WTC11 (cell line): ENCODE measurements around the gene FRYL. TPM values are rescaled to one million over a fixed set of nuclear protein-coding genes. Genes with fewer than 3 reads are reported as not detected.

ENCODE experiments used
- ATAC-seq: fragments of 200-7000 bp; cut with Tn5 transposase; 2 replicates; pipeline ENCODE4 v1.10.0; 2021; ENCODE audit warnings: mild to moderate bottlenecking, moderate library complexity
- CTCF ChIA-PET: fragments of 300-600 bp; sonication (Branson Sonifier 250); formaldehyde crosslinking; loops from one replicate; lab custom pipeline; 2021; ENCODE audit warnings: antibody characterized with exemption; lab: Charles Lee
- POLR2A ChIA-PET: fragments of 350-600 bp; sonication (Branson Sonifier 250); formaldehyde crosslinking; loops from one replicate; lab custom pipeline; 2021; ENCODE audit warnings: antibody characterized with exemption; lab: Charles Lee
- DNase-seq: peaks from one replicate; pipeline ENCODE4 v3.0.0; 2021; ENCODE audit warnings: low spot score
- H3K27ac Mint-ChIP-seq: 2 replicates; pipeline ENCODE4 v1.8.0; 2021; ENCODE audit warnings: mixed read lengths
- H3K27me3 Mint-ChIP-seq: 2 replicates; pipeline ENCODE4 v1.8.0; 2021; ENCODE audit warnings: low read depth, mild to moderate bottlenecking, moderate library complexity, mixed read lengths
- H3K36me3 Mint-ChIP-seq: 2 replicates; pipeline ENCODE4 v1.8.0; 2021; ENCODE audit warnings: mixed read lengths
- H3K4me1 Mint-ChIP-seq: 2 replicates; pipeline ENCODE4 v1.8.0; 2022; ENCODE audit warnings: mixed read lengths
- H3K4me3 Mint-ChIP-seq: 2 replicates; pipeline ENCODE4 v1.8.0; 2021; ENCODE audit warnings: mild to moderate bottlenecking, moderate library complexity, mixed read lengths
- H3K9me3 Mint-ChIP-seq: 2 replicates; pipeline ENCODE4 v1.8.0; 2021; ENCODE audit warnings: mixed read lengths
- CREM ChIP-seq: sonication (generic); formaldehyde crosslinking; IDR thresholded peaks from 2 replicates; pipeline ENCODE4 v1.8.1; 2022; ENCODE audit warnings: mild to moderate bottlenecking, missing genetic modification reagents, moderate library complexity
- CTCF ChIP-seq: fragments of 200-600 bp; IDR thresholded peaks from 2 replicates; pipeline ENCODE4 v1.8.0; 2022; ENCODE audit warnings: antibody characterized with exemption
- FOXP4 ChIP-seq: sonication (generic); formaldehyde crosslinking; IDR thresholded peaks from 2 replicates; pipeline ENCODE4 v1.8.0; 2022; ENCODE audit warnings: mild to moderate bottlenecking, missing genetic modification reagents
- GRHL2 ChIP-seq: fragments of 250-450 bp; sonication (Bioruptor Pico); IDR thresholded peaks from 2 replicates; pipeline ENCODE4 v1.8.0; 2022; ENCODE audit warnings: mild to moderate bottlenecking, moderate library complexity; ENCODE audit not compliant: insufficient replicate concordance, severe bottlenecking
- JAZF1 ChIP-seq: fragments of 250-450 bp; sonication (Bioruptor Pico); IDR thresholded peaks from 2 replicates; pipeline ENCODE4 v1.9.0; 2021; ENCODE audit warnings: moderate library complexity, mild to moderate bottlenecking, inconsistent platforms
- MYBL2 ChIP-seq: sonication (generic); formaldehyde crosslinking; IDR thresholded peaks from 2 replicates; pipeline ENCODE4 v1.8.1; 2023; ENCODE audit warnings: mild to moderate bottlenecking, moderate library complexity, missing genetic modification reagents
- PRDM15 ChIP-seq: sonication (generic); formaldehyde crosslinking; IDR thresholded peaks from 2 replicates; pipeline ENCODE4 v1.8.0; 2022; ENCODE audit warnings: missing genetic modification reagents
- PRRX2 ChIP-seq: fragments of 250-450 bp; sonication (Bioruptor Pico); IDR thresholded peaks from 2 replicates; pipeline ENCODE4 v1.8.0; 2021; ENCODE audit warnings: mild to moderate bottlenecking
- TCF7 ChIP-seq: sonication (generic); formaldehyde crosslinking; IDR thresholded peaks from 2 replicates; pipeline ENCODE4 v1.8.0; 2022; ENCODE audit warnings: mild to moderate bottlenecking, low read depth, missing genetic modification reagents, moderate library complexity
- ZNF423 ChIP-seq: fragments of 250-450 bp; sonication (Bioruptor Pico); IDR thresholded peaks from 2 replicates; pipeline ENCODE4 v2.1.2; 2022; ENCODE audit warnings: mild to moderate bottlenecking, moderate library complexity
- total RNA-seq: library from RNA; stranded (reverse); gene quantifications from 3 replicates; pipeline ENCODE4 v1.2.3, GENCODE V29; 2021
- TF ChIP-seq, protein P1 (sequence below): sonication (generic); formaldehyde crosslinking; conservative IDR thresholded peaks from 2 replicates; pipeline ENCODE4 v1.8.1; 2023; ENCODE audit warnings: mild to moderate bottlenecking, low read depth, missing genetic modification reagents, moderate library complexity
- TF ChIP-seq, protein P2 (sequence below): sonication (generic); formaldehyde crosslinking; IDR thresholded peaks from 2 replicates; pipeline ENCODE4 v1.8.1; 2022; ENCODE audit warnings: low read depth, missing genetic modification reagents, borderline replicate concordance
- TF ChIP-seq, protein P3 (sequence below): fragments of 250-450 bp; sonication (Bioruptor Pico); IDR thresholded peaks from 2 replicates; pipeline ENCODE4 v2.1.2; 2022; ENCODE audit warnings: mild to moderate bottlenecking, moderate library complexity

Gene FRYL
- total RNA-seq, 1 experiment from 2014 or later = 38.7 TPM

DNA sequence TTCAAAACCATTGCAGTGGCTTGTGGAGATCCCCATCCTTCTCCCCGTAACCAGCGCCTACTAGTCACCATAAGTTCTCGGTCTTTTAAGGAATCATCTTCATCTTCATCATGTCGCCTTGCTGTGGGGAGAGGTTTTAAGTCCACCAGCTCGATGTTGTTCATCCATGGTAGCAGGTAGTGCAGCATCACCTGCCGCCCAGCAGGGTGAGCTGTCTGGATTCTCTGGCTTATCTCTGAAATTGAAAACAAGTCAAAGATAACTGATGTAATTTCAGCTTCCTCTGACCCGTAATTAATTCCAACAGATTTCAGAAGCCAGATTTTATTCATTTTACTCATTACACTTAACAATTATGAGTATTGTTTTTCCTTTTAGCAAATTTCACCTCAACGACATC, 222.6 kb downstream of the FRYL start:
- H3K4me3 Mint-ChIP-seq = no peak overlapping the region
- H3K27me3 Mint-ChIP-seq = no peaks in the 10 kb centered on the region
- peaks cover 10% of the 10 kb centered on the region for H3K9me3 Mint-ChIP-seq
- peak; percentile 65 for ATAC-seq
- H3K27ac Mint-ChIP-seq = no peak overlapping the region
- POLR2A ChIA-PET = no interaction called here
- CTCF ChIA-PET = interaction anchor here (0.6 to 1.7 kb wide), 11 partner anchors 9 to 407 kb away, joined by 3 to 14 read pairs (median 3); partner anchors contain the start of genes FRYL and OCIAD2
- H3K36me3 Mint-ChIP-seq = peaks cover 49% of the 10 kb centered on the region
- TF ChIP-seq CTCF = peak; percentile 21; the same call in 1 of the 2 replicates
- TF ChIP-seq TCF7 (CRISPR knock-in tag) = no peak
- peak; percentile 20 for DNase-seq
- H3K4me1 Mint-ChIP-seq = no peaks in the 10 kb centered on the region

- H3K4me3 Mint-ChIP-seq = no peak overlapping the region
- H3K36me3 Mint-ChIP-seq = peaks cover 53% of the 10 kb centered on the region
- DNase-seq = no peak
- no peak overlapping the region for H3K27ac Mint-ChIP-seq
- H3K9me3 Mint-ChIP-seq = peaks cover 10% of the 10 kb centered on the region
- H3K27me3 Mint-ChIP-seq = no peaks in the 10 kb centered on the region
- TF ChIP-seq GRHL2 (CRISPR knock-in tag) = no peak
- TF ChIP-seq MYBL2 (CRISPR knock-in tag) = no peak
- no peak for TF ChIP-seq FOXP4
- TF ChIP-seq, protein P1, sequence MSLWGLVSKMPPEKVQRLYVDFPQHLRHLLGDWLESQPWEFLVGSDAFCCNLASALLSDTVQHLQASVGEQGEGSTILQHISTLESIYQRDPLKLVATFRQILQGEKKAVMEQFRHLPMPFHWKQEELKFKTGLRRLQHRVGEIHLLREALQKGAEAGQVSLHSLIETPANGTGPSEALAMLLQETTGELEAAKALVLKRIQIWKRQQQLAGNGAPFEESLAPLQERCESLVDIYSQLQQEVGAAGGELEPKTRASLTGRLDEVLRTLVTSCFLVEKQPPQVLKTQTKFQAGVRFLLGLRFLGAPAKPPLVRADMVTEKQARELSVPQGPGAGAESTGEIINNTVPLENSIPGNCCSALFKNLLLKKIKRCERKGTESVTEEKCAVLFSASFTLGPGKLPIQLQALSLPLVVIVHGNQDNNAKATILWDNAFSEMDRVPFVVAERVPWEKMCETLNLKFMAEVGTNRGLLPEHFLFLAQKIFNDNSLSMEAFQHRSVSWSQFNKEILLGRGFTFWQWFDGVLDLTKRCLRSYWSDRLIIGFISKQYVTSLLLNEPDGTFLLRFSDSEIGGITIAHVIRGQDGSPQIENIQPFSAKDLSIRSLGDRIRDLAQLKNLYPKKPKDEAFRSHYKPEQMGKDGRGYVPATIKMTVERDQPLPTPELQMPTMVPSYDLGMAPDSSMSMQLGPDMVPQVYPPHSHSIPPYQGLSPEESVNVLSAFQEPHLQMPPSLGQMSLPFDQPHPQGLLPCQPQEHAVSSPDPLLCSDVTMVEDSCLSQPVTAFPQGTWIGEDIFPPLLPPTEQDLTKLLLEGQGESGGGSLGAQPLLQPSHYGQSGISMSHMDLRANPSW (CRISPR knock-in tag) = no peak
- no peak for TF ChIP-seq PRRX2
- no peak for TF ChIP-seq CREM (CRISPR knock-in tag)
- no peak for TF ChIP-seq JAZF1
- TF ChIP-seq, protein P2, sequence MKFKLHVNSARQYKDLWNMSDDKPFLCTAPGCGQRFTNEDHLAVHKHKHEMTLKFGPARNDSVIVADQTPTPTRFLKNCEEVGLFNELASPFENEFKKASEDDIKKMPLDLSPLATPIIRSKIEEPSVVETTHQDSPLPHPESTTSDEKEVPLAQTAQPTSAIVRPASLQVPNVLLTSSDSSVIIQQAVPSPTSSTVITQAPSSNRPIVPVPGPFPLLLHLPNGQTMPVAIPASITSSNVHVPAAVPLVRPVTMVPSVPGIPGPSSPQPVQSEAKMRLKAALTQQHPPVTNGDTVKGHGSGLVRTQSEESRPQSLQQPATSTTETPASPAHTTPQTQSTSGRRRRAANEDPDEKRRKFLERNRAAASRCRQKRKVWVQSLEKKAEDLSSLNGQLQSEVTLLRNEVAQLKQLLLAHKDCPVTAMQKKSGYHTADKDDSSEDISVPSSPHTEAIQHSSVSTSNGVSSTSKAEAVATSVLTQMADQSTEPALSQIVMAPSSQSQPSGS (CRISPR knock-in tag) = no peak
- TF ChIP-seq, protein P3, sequence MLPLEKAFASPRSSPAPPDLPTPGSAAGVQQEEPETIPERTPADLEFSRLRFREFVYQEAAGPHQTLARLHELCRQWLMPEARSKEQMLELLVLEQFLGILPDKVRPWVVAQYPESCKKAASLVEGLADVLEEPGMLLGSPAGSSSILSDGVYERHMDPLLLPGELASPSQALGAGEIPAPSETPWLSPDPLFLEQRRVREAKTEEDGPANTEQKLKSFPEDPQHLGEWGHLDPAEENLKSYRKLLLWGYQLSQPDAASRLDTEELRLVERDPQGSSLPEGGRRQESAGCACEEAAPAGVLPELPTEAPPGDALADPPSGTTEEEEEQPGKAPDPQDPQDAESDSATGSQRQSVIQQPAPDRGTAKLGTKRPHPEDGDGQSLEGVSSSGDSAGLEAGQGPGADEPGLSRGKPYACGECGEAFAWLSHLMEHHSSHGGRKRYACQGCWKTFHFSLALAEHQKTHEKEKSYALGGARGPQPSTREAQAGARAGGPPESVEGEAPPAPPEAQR (CRISPR knock-in tag) = no peak
- TF ChIP-seq TCF7 (CRISPR knock-in tag) = no peak
- no peak for ATAC-seq
- ChIA-PET POLR2A (no interaction called here), CTCF (interaction anchor here (1.7 kb wide), 1 partner anchor 22 kb away, joined by 14 read pairs; no protein-coding TSS in a partner anchor)
- no peaks in the 10 kb centered on the region for H3K4me1 Mint-ChIP-seq
Observed at GRCh38 chr4:48556268-48556667, 223.8 kb downstream of the FRYL start.

- Mint-ChIP-seq H3K4me1 (no peaks in the 10 kb centered on the region), H3K36me3 (peaks cover 52% of the 10 kb centered on the region), H3K27me3 (no peaks in the 10 kb centered on the region), H3K4me3 (no peak overlapping the region), H3K9me3 (peaks cover 10% of the 10 kb centered on the region), H3K27ac (no peak overlapping the region)
- ChIA-PET POLR2A (no interaction called here), CTCF (no interaction called here)
- ATAC-seq = no peak
- no peak for DNase-seq
- TF ChIP-seq ZNF423 (no peak), PRDM15 (CRISPR knock-in tag) (no peak)
- TF ChIP-seq, protein P3 (CRISPR knock-in tag) = no peak
- TF ChIP-seq, protein P1 (CRISPR knock-in tag) = no peak
Observed at GRCh38 chr4:48554606-48555005, 225.5 kb downstream of the FRYL start.
